Prostate gland (tissue), 2 donors: ENCODE measurements around the gene UBE2O.

Source experiments
- CTCF ChIP-seq, 4 experiments: fragments of 200-600 bp in 2 of 4; fragments of 450-650 bp in 2 of 4; sonication (generic) in 2 of 4; IDR thresholded peaks; 1 replicate in 3 of 4; 2 replicates in 1 of 4; pipeline ENCODE4 v1.5.1; 2016 to 2019; ENCODE audit warnings: antibody characterized with exemption in 4 of 4, mild to moderate bottlenecking in 2 of 4, moderate library complexity in 2 of 4
- POLR2AphosphoS5 ChIP-seq: sonication (generic); formaldehyde crosslinking; IDR thresholded peaks from one replicate; pipeline ENCODE4 v1.6.1; 2017; ENCODE audit warnings: antibody characterized with exemption

- no peak for TF ChIP-seq CTCF (IDR thresholded peaks at IDR 0.05)
- TF ChIP-seq POLR2AphosphoS5, result no peak
Measured at GRCh38 chr17:76426853-76427252, 26.1 kb downstream of the UBE2O start.
